Smooth muscle cell (in vitro differentiated cells): ENCODE data around the gene HOPX. TPM values are rescaled to one million over a fixed set of nuclear protein-coding genes. Genes with fewer than 3 reads are reported as not detected.

Experiments
- DNase-seq: peaks from one replicate; lab custom pipeline; 2025; ENCODE audit not compliant: unreplicated experiment; lab: John Stamatoyannopoulos, UW
- H2AFZ ChIP-seq: fragments of 200-600 bp; sonication (generic); 2 replicates; pipeline ENCODE4 v1.6.0; 2016; ENCODE audit warnings: antibody characterized with exemption, low read depth, mild to moderate bottlenecking
- H3F3A ChIP-seq: fragments of 200-600 bp; sonication (generic); 2 replicates; pipeline ENCODE4 v1.6.0; 2017; ENCODE audit warnings: antibody characterized with exemption, low read depth
- H3K27ac ChIP-seq: fragments of 200-600 bp; sonication (generic); 2 replicates; pipeline ENCODE4 v1.5.1; 2016; ENCODE audit warnings: low read depth, mild to moderate bottlenecking
- H3K27me3 ChIP-seq: fragments of 200-600 bp; sonication (generic); 2 replicates; pipeline ENCODE4 v1.6.1; 2016; ENCODE audit warnings: low read depth, mild to moderate bottlenecking
- H3K36me3 ChIP-seq: fragments of 200-600 bp; sonication (generic); 2 replicates; pipeline ENCODE4 v1.5.1; 2016; ENCODE audit warnings: low read depth
- H3K4me1 ChIP-seq: fragments of 200-600 bp; sonication (generic); 2 replicates; pipeline ENCODE4 v1.5.1; 2016; ENCODE audit warnings: low read depth
- H3K4me2 ChIP-seq: fragments of 200-600 bp; sonication (generic); 2 replicates; pipeline ENCODE4 v1.6.0; 2016; ENCODE audit warnings: mild to moderate bottlenecking
- H3K4me3 ChIP-seq: fragments of 200-600 bp; sonication (generic); 2 replicates; pipeline ENCODE4 v1.5.1; 2016; ENCODE audit warnings: mild to moderate bottlenecking
- H3K79me2 ChIP-seq: fragments of 200-600 bp; sonication (generic); 2 replicates; pipeline ENCODE4 v1.6.0; 2016; ENCODE audit warnings: low read depth, mild to moderate bottlenecking
- H3K9ac ChIP-seq: fragments of 200-600 bp; sonication (generic); 2 replicates; pipeline ENCODE4 v1.6.0; 2016; ENCODE audit warnings: low read depth
- H3K9me3 ChIP-seq: fragments of 200-600 bp; sonication (generic); replicated peaks from 2 replicates; pipeline ENCODE4 v1.5.1; 2016; ENCODE audit warnings: low read depth
- H4K20me1 ChIP-seq: fragments of 200-600 bp; sonication (generic); 2 replicates; pipeline ENCODE4 v1.6.0; 2016; ENCODE audit warnings: low read depth
- WGBS: methylation state at CpG from one replicate; pipeline ENCODE4 v1.1.7; 2016; ENCODE audit warnings: low lambda C conversion rate; 5-methylcytosine and 5-hydroxymethylcytosine counted together
- polyA plus RNA-seq: library from polyadenylated mRNA; unstranded; fragments of >200 nt; fragmentation: Nextera tagmentation; extraction: Ambion mirVana; gene quantifications from 2 replicates; pipeline ENCODE4 v1.2.1, GENCODE V29; 2016
- total RNA-seq: library from RNA; depleted of rRNA; stranded (reverse); fragments of >200 nt; gene quantifications from 2 replicates; pipeline ENCODE4 v1.2.3, GENCODE V29; 2014
- TF ChIP-seq, protein P1 (sequence below): fragments of 200-600 bp; sonication (generic); IDR thresholded peaks from 2 replicates; pipeline ENCODE4 v1.5.1; 2017; ENCODE audit warnings: borderline replicate concordance, mild to moderate bottlenecking, antibody characterized with exemption; ENCODE audit not compliant: insufficient read depth, poor library complexity, severe bottlenecking

HOPX gene
- total and polyA plus RNA-seq, 2 experiments from 2014 or later = 86.9 to 111 TPM

DNA sequence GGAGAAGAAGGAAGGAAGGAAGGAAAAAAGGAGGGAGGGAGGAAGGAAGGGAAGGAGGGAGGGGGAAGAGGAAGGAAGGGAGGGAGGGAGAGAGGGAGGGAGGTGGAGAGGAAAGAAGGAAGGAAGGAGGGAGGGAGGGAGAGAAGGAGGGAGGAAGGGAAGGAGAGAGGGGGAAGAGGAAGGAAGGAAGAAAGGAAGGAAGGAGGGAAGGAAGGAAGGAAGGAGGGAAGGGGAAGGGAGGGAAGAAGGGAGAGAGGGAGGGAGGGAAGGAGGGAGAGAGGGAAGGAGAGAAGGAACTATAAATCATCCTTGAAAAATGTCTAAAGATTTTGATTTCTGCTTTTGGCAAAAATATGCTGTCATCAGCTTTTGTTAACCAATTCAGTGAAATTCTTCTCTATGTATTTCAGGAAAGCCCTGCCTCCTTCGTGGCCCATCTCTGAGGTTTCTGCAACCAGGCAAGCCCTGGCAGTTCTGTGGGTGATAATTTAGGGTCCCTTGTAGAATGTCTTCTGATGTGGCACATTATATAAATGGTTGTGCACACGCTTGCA lies 7.1 kb upstream of the HOPX start:
- H2AFZ ChIP-seq = no peak overlapping the region
- H3K36me3 ChIP-seq = no peaks in the 10 kb centered on the region
- peaks cover 6% of the 10 kb centered on the region for H3F3A ChIP-seq
- TF ChIP-seq, protein P1, sequence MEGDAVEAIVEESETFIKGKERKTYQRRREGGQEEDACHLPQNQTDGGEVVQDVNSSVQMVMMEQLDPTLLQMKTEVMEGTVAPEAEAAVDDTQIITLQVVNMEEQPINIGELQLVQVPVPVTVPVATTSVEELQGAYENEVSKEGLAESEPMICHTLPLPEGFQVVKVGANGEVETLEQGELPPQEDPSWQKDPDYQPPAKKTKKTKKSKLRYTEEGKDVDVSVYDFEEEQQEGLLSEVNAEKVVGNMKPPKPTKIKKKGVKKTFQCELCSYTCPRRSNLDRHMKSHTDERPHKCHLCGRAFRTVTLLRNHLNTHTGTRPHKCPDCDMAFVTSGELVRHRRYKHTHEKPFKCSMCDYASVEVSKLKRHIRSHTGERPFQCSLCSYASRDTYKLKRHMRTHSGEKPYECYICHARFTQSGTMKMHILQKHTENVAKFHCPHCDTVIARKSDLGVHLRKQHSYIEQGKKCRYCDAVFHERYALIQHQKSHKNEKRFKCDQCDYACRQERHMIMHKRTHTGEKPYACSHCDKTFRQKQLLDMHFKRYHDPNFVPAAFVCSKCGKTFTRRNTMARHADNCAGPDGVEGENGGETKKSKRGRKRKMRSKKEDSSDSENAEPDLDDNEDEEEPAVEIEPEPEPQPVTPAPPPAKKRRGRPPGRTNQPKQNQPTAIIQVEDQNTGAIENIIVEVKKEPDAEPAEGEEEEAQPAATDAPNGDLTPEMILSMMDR = no peak
- 88% methylated on average over 2 of the region's 2 CpGs for WGBS
- H3K9ac ChIP-seq = no peak overlapping the region
- no peaks in the 10 kb centered on the region for H3K79me2 ChIP-seq
- H3K9me3 ChIP-seq = no peaks in the 10 kb centered on the region
- peaks cover 19% of the 10 kb centered on the region for H3K4me1 ChIP-seq
- H3K4me2 ChIP-seq = no peak overlapping the region
- no peaks in the 10 kb centered on the region for H3K27me3 ChIP-seq
- H3K27ac ChIP-seq = no peak overlapping the region
- H3K4me3 ChIP-seq = no peak overlapping the region
- no peaks in the 10 kb centered on the region for H4K20me1 ChIP-seq
- no peak for DNase-seq

DNA sequence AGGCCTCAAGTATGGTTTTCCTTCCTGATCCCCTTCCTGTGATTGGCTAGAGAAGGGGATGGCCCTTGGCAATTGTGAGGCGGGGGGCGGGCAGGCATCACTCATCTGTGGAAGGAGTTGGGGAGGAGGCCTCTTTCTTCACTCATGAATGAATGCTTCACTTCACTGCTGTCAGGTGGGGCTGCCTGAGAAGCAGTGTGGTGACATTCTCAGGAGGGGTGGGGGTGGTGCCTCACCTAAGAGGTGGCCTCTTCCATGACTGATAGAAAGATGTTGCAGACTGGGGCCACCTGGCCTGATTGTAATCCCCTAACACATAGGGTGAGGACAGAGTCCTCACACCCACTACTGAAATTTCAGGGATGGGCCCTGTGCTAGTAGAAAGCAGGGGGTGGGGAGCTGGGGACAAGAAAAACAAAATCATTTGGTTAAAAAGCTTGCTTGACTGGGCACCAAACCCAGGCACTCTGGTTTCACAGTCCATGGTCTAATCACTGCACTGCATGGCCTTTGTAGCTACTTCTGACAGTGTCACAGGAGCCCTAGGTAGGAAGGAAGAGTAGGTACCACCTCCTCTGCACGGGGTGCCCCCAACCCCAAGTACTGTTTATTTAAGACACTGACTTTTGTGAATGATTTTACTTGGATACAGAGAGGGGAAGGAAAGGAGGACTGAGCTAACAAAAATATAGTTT lies 5.6 kb upstream of the HOPX start:
- Histone ChIP-seq H3K9me3 (no peaks in the 10 kb centered on the region), H3K9ac (no peak overlapping the region)
- 92% methylated on average over 3 of the region's 3 CpGs for WGBS

DNA sequence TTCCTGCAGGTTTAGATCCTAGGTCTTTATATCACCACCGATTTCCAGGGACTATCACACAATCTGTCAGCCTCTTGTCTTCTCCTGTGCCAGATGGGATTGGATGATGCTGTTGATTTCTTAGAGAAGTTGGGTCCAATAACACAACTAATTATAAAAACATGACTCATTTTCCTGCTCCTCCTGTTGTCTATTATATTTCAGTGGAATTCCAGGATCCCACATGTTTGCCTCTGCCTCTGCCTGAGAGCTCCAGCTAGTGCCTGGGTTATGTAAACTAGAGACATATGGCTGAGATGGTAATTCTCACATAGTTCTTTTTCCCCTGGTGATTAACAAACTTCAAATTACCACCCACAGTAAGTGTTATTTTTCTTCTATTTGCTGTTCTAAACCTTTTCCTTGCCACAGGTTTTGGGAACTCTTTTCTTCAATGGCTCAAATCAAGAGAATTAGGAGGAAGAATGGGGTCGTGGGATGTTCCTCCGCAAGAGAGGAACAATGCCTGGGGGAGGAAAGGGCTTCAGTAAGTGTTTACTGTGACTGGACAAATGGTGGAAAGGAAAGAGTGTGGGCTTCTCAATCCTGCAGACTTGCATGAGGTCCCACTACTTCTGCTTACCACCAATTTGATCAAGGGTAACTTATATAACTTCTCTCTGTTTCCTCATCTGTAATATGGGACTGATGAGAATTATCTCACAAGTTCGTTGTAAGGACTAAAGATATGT lies 3.4 kb upstream of the HOPX start:
- no peaks in the 10 kb centered on the region for H3K36me3 ChIP-seq
- TF ChIP-seq, protein P1 = no peak
- no peak overlapping the region for H3K4me3 ChIP-seq
- no peak overlapping the region for H3K9ac ChIP-seq
- peaks cover 25% of the 10 kb centered on the region for H3K4me1 ChIP-seq
- WGBS = 77% methylated on average over 4 of the region's 4 CpGs
- H2AFZ ChIP-seq = no peak overlapping the region
- H3F3A ChIP-seq = peaks cover 6% of the 10 kb centered on the region
- DNase-seq = no peak
- no peaks in the 10 kb centered on the region for H3K79me2 ChIP-seq
- H3K27me3 ChIP-seq = no peaks in the 10 kb centered on the region
- peak overlapping the region; percentile 42 for H3K27ac ChIP-seq
- H3K9me3 ChIP-seq = no peaks in the 10 kb centered on the region
- no peaks in the 10 kb centered on the region for H4K20me1 ChIP-seq
- peak overlapping the region; percentile 64 for H3K4me2 ChIP-seq

More for the DNA sequence above, 5.6 kb upstream of the HOPX start:
- Histone ChIP-seq H2AFZ (no peak overlapping the region), H3K4me1 (peaks cover 19% of the 10 kb centered on the region), H3K4me3 (no peak overlapping the region), H3K27ac (no peak overlapping the region), H4K20me1 (no peaks in the 10 kb centered on the region), H3K36me3 (no peaks in the 10 kb centered on the region), H3F3A (peaks cover 6% of the 10 kb centered on the region), H3K27me3 (no peaks in the 10 kb centered on the region), H3K4me2 (no peak overlapping the region), H3K79me2 (no peaks in the 10 kb centered on the region)
- DNase-seq = no peak
- TF ChIP-seq, protein P1 = no peak
